GM12891 (cell line): Measurements from ENCODE around the gene SNPH.

Experiments used
- PAX5 ChIP-seq: IDR thresholded peaks from 2 replicates; pipeline ENCODE4 v1.6.1; 2011; ENCODE audit warnings: low read length, moderate library complexity, mild to moderate bottlenecking; ENCODE audit not compliant: insufficient read depth, severe bottlenecking
- POLR2A ChIP-seq: IDR thresholded peaks from 2 replicates; pipeline ENCODE4 v1.6.1; 2011; ENCODE audit warnings: low read depth, low read length, control low read depth
- POLR2AphosphoS5 ChIP-seq: IDR thresholded peaks from 2 replicates; pipeline ENCODE4 v1.6.1; 2011; ENCODE audit warnings: low read depth, low read length, control low read depth

DNA sequence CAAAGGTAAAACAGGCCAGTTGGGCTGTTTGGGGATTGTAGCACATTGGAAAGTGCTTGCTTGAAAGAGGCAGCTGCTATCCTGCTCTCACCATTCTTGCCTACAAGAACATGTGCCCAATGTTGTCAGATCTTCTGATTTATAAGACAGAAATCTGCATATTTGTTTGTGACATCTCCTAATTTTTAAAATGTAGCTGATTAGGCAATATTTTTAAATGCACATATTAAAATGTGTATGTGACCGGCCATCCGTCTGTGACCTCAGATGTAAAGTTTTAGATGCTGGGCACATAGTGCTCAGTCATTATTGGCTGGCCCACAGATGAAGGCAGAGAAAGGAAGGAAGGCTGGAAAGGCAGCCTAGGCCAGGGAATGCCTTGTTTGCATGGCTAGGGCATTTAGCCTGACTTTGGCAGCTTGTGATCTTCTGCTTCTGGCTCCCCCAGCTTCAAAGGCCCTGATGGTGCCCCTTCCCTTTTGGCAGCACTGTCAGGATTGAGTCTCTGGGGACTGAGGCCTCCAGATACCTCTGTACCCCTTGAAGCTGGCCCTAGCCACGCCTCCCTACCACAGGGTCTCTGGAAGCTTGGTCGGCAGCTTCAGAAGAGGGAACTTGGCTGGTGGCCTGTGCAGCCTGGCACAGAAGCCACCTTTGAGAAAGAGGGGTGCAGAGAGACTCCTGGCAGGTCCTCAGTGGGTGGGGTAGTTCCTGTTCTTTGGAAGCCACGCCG, 6.4 kb downstream of the SNPH start:
- no peak for TF ChIP-seq POLR2A
- TF ChIP-seq PAX5: no peak
- TF ChIP-seq POLR2AphosphoS5: no peak
